OCI-LY3 (cell line): Measurements from ENCODE around the gene OSTF1.

Experiments used
- CTCF ChIP-seq: fragments of 200-600, 300-600 bp; sonication (generic); IDR thresholded peaks from 2 replicates; pipeline ENCODE4 v1.5.1; 2014; ENCODE audit warnings: antibody characterized with exemption, low read length, low read depth
- EZH2phosphoT487 ChIP-seq: fragments of 200-600 bp; shearing (Covaris generic); IDR thresholded peaks from 2 replicates; pipeline ENCODE4 v1.6.1; 2018; ENCODE audit warnings: antibody characterized with exemption, mixed run types, low read depth

GRCh38 chr9:75047506-75047905 lies 40.8 kb upstream of the OSTF1 start:
- TF ChIP-seq CTCF = no peak
- no peak for TF ChIP-seq EZH2phosphoT487
